Stomach smooth muscle (tissue), 2 donors: ENCODE measurements around the gene PI4K2B.
"Not testable (repeated sequence)": the region's sequence is repeated elsewhere in the genome, so short reads cannot be mapped to it uniquely, and the experiment has no call there.

Experiments used
- H3K27ac ChIP-seq: one replicate; pipeline ENCODE4 v1.7.0; 2013; ENCODE audit warnings: mild to moderate bottlenecking, low read length, inconsistent platforms
- H3K27me3 ChIP-seq, 2 donors: one replicate each; pipeline ENCODE4 v1.7.0; 2013; ENCODE audit warnings: low read length in 2 of 2; ENCODE audit not compliant: insufficient read depth in 2 of 2, control insufficient read depth in 1 of 2
- H3K36me3 ChIP-seq, 2 donors: one replicate each; pipeline ENCODE4 v1.7.0; 2013; ENCODE audit warnings: low read length in 2 of 2; ENCODE audit not compliant: control insufficient read depth in 2 of 2, insufficient read depth in 2 of 2
- H3K4me1 ChIP-seq: one replicate; pipeline ENCODE4 v1.7.0; 2013; ENCODE audit warnings: low read length; ENCODE audit not compliant: control insufficient read depth, insufficient read depth
- H3K4me3 ChIP-seq, 2 donors: one replicate each; pipeline ENCODE4 v1.7.0; 2013; ENCODE audit warnings: low read length in 2 of 2
- H3K9ac ChIP-seq, 2 donors: one replicate each; pipeline ENCODE4 v1.7.0; 2013; ENCODE audit warnings: low read length in 2 of 2, mild to moderate bottlenecking in 1 of 2
- H3K9me3 ChIP-seq, 2 donors: one replicate each; pipeline ENCODE4 v1.7.0; 2013; ENCODE audit warnings: low read length in 2 of 2; ENCODE audit not compliant: control insufficient read depth in 2 of 2
- donor health status: healthy.
- donor health status: Pancreatic carcinoma.

PI4K2B gene

GRCh38 chr4:25221377-25221776 lies 12.5 kb upstream of the PI4K2B start:
- Histone ChIP-seq H3K27me3 (no peaks in the 10 kb centered on the region), H3K4me1 (no peaks in the 10 kb centered on the region), H3K4me3 (no peak overlapping the region), H3K36me3 (no peaks in the 10 kb centered on the region), H3K9me3 (peaks cover 8 to 13% of the 10 kb centered on the region in 2 donors), H3K27ac (no peak overlapping the region), H3K9ac (no peak overlapping the region)

DNA sequence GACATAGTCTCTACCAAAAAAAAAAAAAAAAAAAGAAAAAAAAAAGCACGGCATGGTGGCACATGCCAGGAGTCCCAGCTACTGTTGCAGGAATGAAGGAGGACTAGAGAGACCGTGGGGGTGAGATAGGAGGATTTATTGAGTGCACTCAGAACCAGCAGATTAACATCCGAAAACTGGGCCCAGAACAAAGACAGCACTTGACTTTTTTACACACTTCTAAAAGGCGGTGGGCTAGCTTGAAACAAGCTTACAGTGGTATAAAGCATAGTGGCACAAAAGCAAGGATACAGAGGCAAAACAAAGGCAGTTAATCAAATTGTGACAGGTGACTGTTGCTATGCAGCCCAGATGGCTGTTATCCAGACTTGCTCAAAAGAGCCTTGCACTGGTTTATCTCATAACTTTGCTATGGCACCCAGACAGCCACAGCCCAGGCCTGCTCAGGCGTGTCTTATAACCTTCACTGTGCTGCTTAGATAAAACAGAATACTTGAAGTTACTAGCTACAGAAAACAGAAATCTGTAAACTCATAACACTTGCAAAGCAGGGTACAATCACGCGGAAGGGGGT lies 9.9 kb upstream of the PI4K2B start:
- H3K4me3 ChIP-seq = no peak overlapping the region
- no peak overlapping the region for H3K9ac ChIP-seq
- no peaks in the 10 kb centered on the region for H3K27me3 ChIP-seq
- no peaks in the 10 kb centered on the region for H3K4me1 ChIP-seq
- no peak overlapping the region for H3K27ac ChIP-seq
- H3K9me3 ChIP-seq = peaks cover 8 to 18% of the 10 kb centered on the region in 2 donors
- no peaks in the 10 kb centered on the region for H3K36me3 ChIP-seq

DNA sequence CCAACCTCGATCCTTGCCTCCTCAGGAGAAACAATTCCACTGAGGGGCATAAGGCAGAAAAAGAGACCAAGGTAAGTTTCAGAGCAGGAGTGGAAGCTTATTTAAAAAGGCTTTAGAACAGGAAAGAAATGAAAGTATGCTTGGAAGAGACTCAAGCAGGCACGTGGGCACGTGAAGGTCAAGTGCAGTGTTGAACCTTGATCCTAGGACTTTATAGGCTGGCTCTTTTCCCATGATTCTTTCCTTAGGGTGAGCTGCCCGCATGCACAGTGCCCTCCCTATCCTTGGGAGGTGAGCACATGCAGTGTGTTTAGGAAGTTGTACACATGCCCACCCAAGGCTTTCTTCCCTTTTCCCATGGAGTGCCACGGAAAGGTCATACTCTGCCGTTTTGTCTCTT lies 4.0 kb upstream of the PI4K2B start:
- Histone ChIP-seq H3K36me3 (no peaks in the 10 kb centered on the region), H3K9me3 (peaks cover 10 to 11% of the 10 kb centered on the region in 2 donors), H3K27me3 (no peaks in the 10 kb centered on the region), H3K27ac (no peak overlapping the region), H3K9ac (no peak overlapping the region), H3K4me3 (no peak overlapping the region), H3K4me1 (no peaks in the 10 kb centered on the region)

DNA sequence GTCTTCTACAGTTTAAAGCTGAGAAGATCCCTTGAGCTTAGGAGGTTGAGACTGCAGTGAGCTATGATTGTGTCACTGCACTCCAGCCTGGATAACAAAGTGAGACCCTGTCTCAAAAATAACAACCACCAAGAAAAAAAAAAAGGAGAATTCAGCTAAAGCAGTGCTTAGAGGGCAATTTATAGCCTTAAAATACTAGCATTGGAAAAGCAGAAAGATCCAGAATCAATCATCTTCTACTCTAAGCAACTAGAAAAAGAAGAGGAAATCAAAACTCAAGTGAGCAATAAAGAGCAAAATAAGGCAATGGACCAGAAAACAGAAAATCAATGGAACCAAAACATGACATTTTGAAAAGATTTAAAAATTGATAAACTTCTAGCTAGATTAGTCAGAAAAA lies 639 bp upstream of the PI4K2B start:
- peaks cover 4% of the 10 kb centered on the region for H3K4me1 ChIP-seq
- no peaks in the 10 kb centered on the region for H3K36me3 ChIP-seq
- H3K27me3 ChIP-seq = no peaks in the 10 kb centered on the region
- peak overlapping the region in 1 of 2 donors; percentile 51 for H3K9ac ChIP-seq
- no peak overlapping the region for H3K27ac ChIP-seq
- H3K9me3 ChIP-seq = peaks cover 7 to 10% of the 10 kb centered on the region in 2 donors
- peak overlapping the region; percentile 60 to 95 for H3K4me3 ChIP-seq

GRCh38 chr4:25234390-25235370 lies 847 bp downstream of the PI4K2B start:
- Histone ChIP-seq H3K9me3 (peaks cover 0 to 10% of the 10 kb centered on the region in 2 donors), H3K4me1 (peaks cover 4% of the 10 kb centered on the region), H3K27ac (peak overlapping the region; percentile 78), H3K27me3 (no peaks in the 10 kb centered on the region), H3K9ac (peak overlapping the region; percentile 77 to 90), H3K4me3 (peak overlapping the region; percentile 80 to 95), H3K36me3 (no peaks in the 10 kb centered on the region)

DNA sequence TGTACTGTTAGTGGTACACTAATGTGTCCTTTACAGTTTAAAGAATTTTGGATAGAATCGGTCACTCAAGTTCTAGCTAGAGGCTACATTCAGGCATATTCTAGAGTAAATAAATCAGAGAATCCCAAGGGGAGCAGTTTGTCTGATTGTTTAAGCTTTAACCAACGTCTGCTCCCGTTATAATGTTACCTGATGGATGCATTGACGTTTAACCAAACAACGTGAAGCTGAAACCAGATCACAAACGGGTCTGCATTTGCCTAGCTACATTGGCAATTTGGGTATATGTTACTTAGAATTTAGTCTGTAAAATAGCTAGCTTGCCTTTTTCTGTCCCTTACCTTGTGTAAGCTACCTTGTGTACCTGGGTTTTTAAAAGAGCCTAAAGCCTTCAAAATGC lies 1.6 kb downstream of the PI4K2B start:
- Histone ChIP-seq H3K27ac (peak overlapping the region; percentile 78), H3K4me1 (peaks cover 4% of the 10 kb centered on the region), H3K27me3 (no peaks in the 10 kb centered on the region), H3K9ac (peak overlapping the region; percentile 77 to 90), H3K4me3 (peak overlapping the region; percentile 80 to 95), H3K36me3 (no peaks in the 10 kb centered on the region), H3K9me3 (peaks cover 0 to 10% of the 10 kb centered on the region in 2 donors)

DNA sequence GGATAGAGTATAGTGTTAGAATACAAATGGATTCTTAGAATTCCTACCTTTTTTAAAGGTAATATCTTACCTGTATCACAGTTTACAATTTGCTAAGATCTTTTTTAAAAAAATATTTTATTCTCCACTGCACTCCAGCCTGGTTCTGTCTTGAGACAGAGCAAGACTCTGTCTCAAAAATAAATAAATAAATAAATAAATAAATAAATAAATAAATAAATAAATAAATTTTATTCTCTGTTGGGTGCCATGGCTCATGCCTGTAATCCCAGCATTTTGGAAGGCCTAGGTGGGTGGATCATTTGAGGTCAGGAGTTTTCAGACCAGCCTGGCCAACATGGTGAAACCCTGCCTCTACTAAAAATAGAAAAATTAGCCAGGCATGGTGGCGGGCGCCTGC lies 2.2 kb downstream of the PI4K2B start:
- not testable (repeated sequence) for H3K9ac ChIP-seq, H3K36me3 ChIP-seq, H3K27me3 ChIP-seq, H3K4me3 ChIP-seq, H3K27ac ChIP-seq, H3K4me1 ChIP-seq
- H3K9me3 ChIP-seq = peaks cover 0 to 10% of the 10 kb centered on the region in 2 donors

- Histone ChIP-seq H3K9ac (no peak overlapping the region), H3K27me3 (no peaks in the 10 kb centered on the region), H3K36me3 (no peaks in the 10 kb centered on the region), H3K27ac (no peak overlapping the region), H3K4me1 (peaks cover 4% of the 10 kb centered on the region), H3K9me3 (peaks cover 0 to 10% of the 10 kb centered on the region in 2 donors), H3K4me3 (no peak overlapping the region)
Observed at GRCh38 chr4:25236971-25237370, 3.1 kb downstream of the PI4K2B start.

DNA sequence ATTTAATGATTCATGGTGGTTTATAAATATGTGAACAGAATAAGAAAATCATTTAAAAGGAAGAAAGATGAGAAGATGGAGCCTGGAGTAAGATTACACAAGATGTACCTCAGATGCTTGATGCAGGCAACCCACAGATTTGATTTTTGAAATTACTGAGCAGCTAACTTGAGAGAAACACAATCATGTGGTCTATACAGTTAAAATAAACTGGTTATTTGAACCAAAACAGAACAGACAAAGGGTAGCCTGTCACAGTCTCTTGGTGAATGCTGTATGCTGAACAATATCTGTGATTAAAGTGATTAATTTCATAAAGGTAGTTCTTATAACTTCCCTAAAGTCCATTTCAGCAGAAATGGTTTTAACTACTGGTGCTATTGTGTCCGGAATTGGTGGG lies 4.2 kb downstream of the PI4K2B start:
- Histone ChIP-seq H3K27ac (no peak overlapping the region), H3K9ac (no peak overlapping the region), H3K4me3 (no peak overlapping the region), H3K9me3 (peaks cover 0 to 2% of the 10 kb centered on the region in 2 donors), H3K36me3 (no peaks in the 10 kb centered on the region), H3K4me1 (peaks cover 4% of the 10 kb centered on the region), H3K27me3 (no peaks in the 10 kb centered on the region)

DNA sequence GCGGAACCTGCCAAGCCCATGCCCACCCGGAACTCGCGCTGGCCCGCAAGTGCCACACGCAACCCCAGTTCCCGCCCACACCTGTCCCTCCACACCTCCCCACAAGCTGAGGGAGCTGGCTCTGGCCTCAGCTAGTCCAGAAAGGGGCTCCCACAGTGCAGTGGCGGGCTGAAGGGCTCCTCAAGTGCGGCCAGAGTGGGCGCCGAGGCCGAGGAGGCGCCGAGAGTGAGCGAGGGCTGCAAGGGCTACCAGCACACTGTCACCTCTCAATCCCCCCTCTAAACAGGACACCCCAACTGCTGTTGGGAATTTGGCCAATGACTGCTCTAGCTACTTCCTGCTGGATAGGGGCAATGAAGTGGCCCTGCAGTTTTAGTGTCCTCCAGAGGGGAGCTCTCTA lies 5.7 kb downstream of the PI4K2B start:
- not testable (repeated sequence) for H3K4me1 ChIP-seq, H3K36me3 ChIP-seq, H3K27ac ChIP-seq, H3K9ac ChIP-seq, H3K4me3 ChIP-seq, H3K9me3 ChIP-seq, H3K27me3 ChIP-seq

- not testable (repeated sequence) for H3K4me3 ChIP-seq, H3K9ac ChIP-seq, H3K9me3 ChIP-seq, H3K27me3 ChIP-seq, H3K4me1 ChIP-seq, H3K36me3 ChIP-seq, H3K27ac ChIP-seq
Observed at GRCh38 chr4:25240754-25241210, 6.9 kb downstream of the PI4K2B start.
